ENCODE results near the gene FRG2.
"Not testable (repeated sequence)": the region's sequence is repeated elsewhere in the genome, so short reads cannot be mapped to it uniquely, and the experiment has no call there.

Gene FRG2

GRCh38 chr4:190027156-190027555, at the start of gene FRG2:
Gene FRG2 (minus strand): TSS chr4:190027256. CDS start chr4:190027204, 52 bp downstream.
- not testable (repeated sequence) for ATAC-seq

GRCh38 chr4:190068351-190068750, 41.3 kb upstream of the FRG2 start:
- not testable (repeated sequence) for ATAC-seq

GRCh38 chr4:190064805-190065204, 37.7 kb upstream of the FRG2 start:
- not testable (repeated sequence) for ATAC-seq

- peak; percentile 76 for ATAC-seq
Observed at GRCh38 chr4:190064342-190064741, 37.3 kb upstream of the FRG2 start, which contains the start of gene DBET. Gene DBET (plus strand): TSS chr4:190064502.

- ATAC-seq = not testable (repeated sequence)
Observed at GRCh38 chr4:190058997-190059396, 31.9 kb upstream of the FRG2 start.

- peak; percentile 54; the same call in 2 of the 3 replicates for ATAC-seq
Observed at GRCh38 chr4:190049378-190050239, 22.6 kb upstream of the FRG2 start.

- not testable (repeated sequence) for ATAC-seq
Observed at GRCh38 chr4:190047627-190048026, 20.6 kb upstream of the FRG2 start.

- not testable (repeated sequence) for ATAC-seq
Observed at GRCh38 chr4:190040873-190041272, 13.8 kb upstream of the FRG2 start.

GRCh38 chr4:190037704-190038388, 10.8 kb upstream of the FRG2 start:
- peak; percentile 70 for ATAC-seq

- ATAC-seq = not testable (repeated sequence)
Observed at GRCh38 chr4:190031264-190031663, 4.2 kb upstream of the FRG2 start.

GRCh38 chr4:190022614-190023281, 4.3 kb downstream of the FRG2 start:
- peak; percentile 15 for ATAC-seq

GRCh38 chr4:190021973-190022372, 5.1 kb downstream of the FRG2 start:
- ATAC-seq = not testable (repeated sequence)

GRCh38 chr4:190020790-190021717, 6.0 kb downstream of the FRG2 start:
- ATAC-seq = peak; percentile 61
- TF ChIP-seq TCF4 (CRISPR knock-in tag; IDR thresholded peaks at IDR 0.05; ENCODE audit: borderline replicate concordance) = no peak
- no peak for TF ChIP-seq ZC3H10 (CRISPR knock-in tag; IDR thresholded peaks at IDR 0.05)
- TF ChIP-seq ZFP3 (CRISPR knock-in tag; IDR thresholded peaks at IDR 0.05) = no peak
- no peak for TF ChIP-seq PPARA (CRISPR knock-in tag; IDR thresholded peaks at IDR 0.05; ENCODE audit: borderline replicate concordance)
- no peak for TF ChIP-seq POU6F1 (CRISPR knock-in tag; IDR thresholded peaks at IDR 0.05; ENCODE audit: borderline replicate concordance, low read depth)
- no peak for TF ChIP-seq OSR1 (CRISPR knock-in tag; IDR thresholded peaks at IDR 0.05)
- no peak for TF ChIP-seq ISL1 (CRISPR knock-in tag; IDR thresholded peaks at IDR 0.05)
- no peak for TF ChIP-seq TOX (CRISPR knock-in tag; IDR thresholded peaks at IDR 0.05; ENCODE audit: borderline replicate concordance)
- no peak for TF ChIP-seq BACH2 (CRISPR knock-in tag; IDR thresholded peaks at IDR 0.05; ENCODE audit: borderline replicate concordance)
- TF ChIP-seq ESRRG (CRISPR knock-in tag; IDR thresholded peaks at IDR 0.05) = no peak
- TF ChIP-seq CREB5 (CRISPR knock-in tag; IDR thresholded peaks at IDR 0.05; ENCODE audit: low read depth) = no peak
- no peak for TF ChIP-seq SNAI2 (CRISPR knock-in tag; IDR thresholded peaks at IDR 0.05)
- TF ChIP-seq ZNF565 (CRISPR knock-in tag; conservative IDR thresholded peaks at IDR 0.05; ENCODE audit: low read depth) = no peak
- no peak for TF ChIP-seq CSDC2 (CRISPR knock-in tag; IDR thresholded peaks at IDR 0.05)
- no peak for TF ChIP-seq ZFP30 (CRISPR knock-in tag; IDR thresholded peaks at IDR 0.05)

All from SK-N-SH treated with all-trans-retinoic acid at 6 μM for 48 hours (cell line).